OCI-M1 (cell line): ENCODE results near the gene ZMAT5.
"Not testable (repeated sequence)": the region's sequence is repeated elsewhere in the genome, so short reads cannot be mapped to it uniquely, and the experiment has no call there.

Experiments
- DNase-seq: peaks from one replicate; lab custom pipeline; 2025; lab: John Stamatoyannopoulos, UW

Gene ZMAT5

GRCh38 chr22:29786031-29786430 lies 19.2 kb upstream of the ZMAT5 start:
- DNase-seq = no peak

- DNase-seq = peak; percentile 8
Observed at GRCh38 chr22:29784451-29785361, 17.9 kb upstream of the ZMAT5 start.

GRCh38 chr22:29782061-29782845 lies 15.4 kb upstream of the ZMAT5 start:
- no peak for DNase-seq

- peak; percentile 89 for DNase-seq
Observed at GRCh38 chr22:29780748-29781676, 14.2 kb upstream of the ZMAT5 start.

- no peak for DNase-seq
Observed at GRCh38 chr22:29780220-29780619, 13.4 kb upstream of the ZMAT5 start.

DNA sequence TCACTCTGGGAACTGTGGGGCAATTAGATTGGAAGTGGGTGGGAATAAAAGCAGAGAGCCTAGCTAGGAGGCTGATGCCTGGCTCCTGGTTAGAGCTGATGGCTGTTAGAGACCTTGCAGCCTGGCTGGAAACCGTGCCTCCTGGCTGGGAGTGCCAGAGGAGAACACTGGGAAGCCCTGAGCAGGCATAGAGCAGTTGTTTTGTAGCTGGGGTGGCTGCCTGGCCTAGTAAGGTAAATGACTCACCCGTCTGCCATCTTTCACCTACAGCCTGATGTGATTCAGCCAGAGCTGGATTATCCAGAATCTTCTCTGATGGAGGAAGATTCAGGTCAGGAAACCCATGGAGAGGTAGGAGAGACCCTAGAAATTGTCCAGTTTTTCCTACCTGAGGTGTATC lies 6.4 kb upstream of the ZMAT5 start:
- DNase-seq = no peak

- DNase-seq = peak; percentile 52
Observed at GRCh38 chr22:29772170-29772641, 5.4 kb upstream of the ZMAT5 start.

GRCh38 chr22:29769723-29770321 lies 3.0 kb upstream of the ZMAT5 start:
- DNase-seq = no peak

- DNase-seq = peak; percentile 26
Observed at GRCh38 chr22:29768052-29768693, 1.4 kb upstream of the ZMAT5 start.

DNA sequence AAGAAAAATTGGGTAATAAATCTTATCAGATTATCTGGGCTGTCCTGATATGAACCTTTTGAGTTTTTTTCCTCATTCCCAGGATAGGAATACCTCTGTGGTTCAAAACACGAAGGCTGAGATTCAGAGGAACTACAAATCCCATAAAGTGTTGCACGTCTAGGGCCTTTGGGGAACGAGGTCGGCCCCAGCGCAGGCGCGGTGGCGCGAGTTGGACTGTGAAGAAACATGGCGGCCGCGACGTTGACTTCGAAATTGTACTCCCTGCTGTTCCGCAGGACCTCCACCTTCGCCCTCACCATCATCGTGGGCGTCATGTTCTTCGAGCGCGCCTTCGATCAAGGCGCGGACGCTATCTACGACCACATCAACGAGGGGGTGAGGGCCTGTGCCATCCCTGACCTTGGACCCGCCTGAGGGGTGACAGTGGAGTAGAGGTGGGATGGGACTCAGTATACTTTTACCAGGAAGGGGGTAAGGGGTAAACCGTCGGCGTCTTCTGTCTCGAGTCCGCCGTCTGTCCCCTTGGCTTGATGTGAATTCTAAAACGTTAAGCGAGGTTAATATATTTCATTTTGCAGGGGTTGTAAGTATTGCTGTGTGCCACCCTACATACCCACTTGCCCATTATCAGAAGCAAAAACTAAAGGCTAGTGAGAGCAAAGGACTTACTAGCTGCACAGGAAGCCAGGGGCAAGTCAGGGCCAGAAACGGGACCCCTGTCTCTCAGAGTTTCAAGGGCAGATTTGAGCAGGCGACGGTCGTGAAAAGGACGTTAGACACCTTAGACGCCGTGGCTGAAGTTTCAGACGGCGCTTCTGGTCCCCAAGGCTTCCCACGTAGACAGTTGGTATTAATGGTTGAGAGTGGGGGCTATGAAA lies 604 bp upstream of the ZMAT5 start, which contains the start of gene UQCR10:
Gene UQCR10 (plus strand): TSS at position 199 of the 881 bp plus-strand sequence. CDS start 30 bp downstream, at position 229.
- peak; percentile 96 for DNase-seq

GRCh38 chr22:29765905-29766631 lies 739 bp downstream of the ZMAT5 start:
- DNase-seq = peak; percentile 79

DNA sequence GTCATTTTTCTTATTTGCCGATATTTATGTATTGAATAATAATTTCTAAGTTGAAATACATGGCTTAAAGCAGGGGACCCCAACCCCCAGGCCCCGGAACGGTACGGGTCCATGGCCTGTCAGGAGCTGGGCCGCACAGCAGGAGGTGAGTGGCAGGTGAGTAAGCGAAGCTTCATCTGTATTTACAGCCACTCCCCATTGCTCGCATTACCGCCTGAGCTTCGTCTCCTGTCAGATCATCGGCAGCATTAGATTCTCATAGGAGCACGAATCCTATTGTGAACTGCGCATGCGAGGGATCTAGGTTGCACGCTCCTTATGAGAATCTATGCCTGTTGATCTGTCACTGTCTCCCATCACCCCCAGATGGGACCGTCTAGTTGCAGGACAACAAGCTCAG lies 4.5 kb downstream of the ZMAT5 start:
- no peak for DNase-seq

- DNase-seq = no peak
Observed at GRCh38 chr22:29758959-29759358, 7.8 kb downstream of the ZMAT5 start.

GRCh38 chr22:29758068-29758622 lies 8.7 kb downstream of the ZMAT5 start:
- no peak for DNase-seq

GRCh38 chr22:29757096-29757495 lies 9.7 kb downstream of the ZMAT5 start:
- no peak for DNase-seq

GRCh38 chr22:29756341-29756740 lies 10.5 kb downstream of the ZMAT5 start:
- DNase-seq = no peak

- DNase-seq = no peak
Observed at GRCh38 chr22:29755889-29756288, 10.9 kb downstream of the ZMAT5 start.

GRCh38 chr22:29754658-29755395 lies 12.0 kb downstream of the ZMAT5 start:
- DNase-seq = not testable (repeated sequence)
